H1 (cell line): ENCODE measurements around the gene COX10. TPM values are rescaled to one million over a fixed set of nuclear protein-coding genes. Genes with fewer than 3 reads are reported as not detected.

Experiments
- CHD7 ChIP-seq: fragments of 300-600 bp; sonication (generic); IDR thresholded peaks from 2 replicates; pipeline ENCODE4 v1.7.1; 2012; ENCODE audit warnings: low read length, moderate library complexity, mild to moderate bottlenecking, inconsistent platforms; ENCODE audit not compliant: insufficient replicate concordance
- SP2 ChIP-seq: IDR thresholded peaks from 2 replicates; pipeline ENCODE4 v1.6.1; 2012; ENCODE audit warnings: mild to moderate bottlenecking, low read length, inconsistent platforms
- polyA plus RNA-seq, 7 experiments: library from polyadenylated mRNA; depleted of rRNA in 3 of 7; stranded (reverse) in 5 of 7; unstranded in 2 of 7; fragments of >200 nt in 5 of 7; fragments of 200-250 nt in 2 of 7; gene quantifications; 1 replicate in 5 of 7; 2 replicates in 1 of 7; 4 replicates in 1 of 7; pipeline versions ENCODE4 v1.2.1 to v1.2.3, GENCODE V29; 2011 to 2013; ENCODE audit warnings: missing spikeins in 2 of 7, mixed read lengths in 2 of 7
- total RNA-seq: library from RNA; stranded (reverse); fragmentation: NEBNext Ultra II Directional; extraction: Animal tissue kit (Norgen Biotek cat#: 25700); gene quantifications from 2 replicates; pipeline ENCODE4 v1.2.1, GENCODE V29; 2021

The COX10 gene
- total and polyA plus RNA-seq, 2 of the 8 experiments (the other 6 are each of a cell fraction or from before 2014, with no cell fraction given): 18.0 to 23.0 TPM

GRCh38 chr17:14058051-14058450 is 11.3 kb upstream of the COX10 start (continued):
- no peak for TF ChIP-seq CHD7
- no peak for TF ChIP-seq SP2
